GM19452 (cell line): ENCODE data around the gene LENG9.
A peak's percentile ranks its signal among the peaks of the same experiment; 100 is the strongest.
"Not testable (repeated sequence)": the region's sequence is repeated elsewhere in the genome, so short reads cannot be mapped to it uniquely, and the experiment has no call there.

Experiments
- ATAC-seq: cut with Tn5 transposase; IDR thresholded peaks from one replicate; pipeline ENCODE4 v1.9.1; 2021; ENCODE audit not compliant: unreplicated experiment

LENG9 gene

DNA sequence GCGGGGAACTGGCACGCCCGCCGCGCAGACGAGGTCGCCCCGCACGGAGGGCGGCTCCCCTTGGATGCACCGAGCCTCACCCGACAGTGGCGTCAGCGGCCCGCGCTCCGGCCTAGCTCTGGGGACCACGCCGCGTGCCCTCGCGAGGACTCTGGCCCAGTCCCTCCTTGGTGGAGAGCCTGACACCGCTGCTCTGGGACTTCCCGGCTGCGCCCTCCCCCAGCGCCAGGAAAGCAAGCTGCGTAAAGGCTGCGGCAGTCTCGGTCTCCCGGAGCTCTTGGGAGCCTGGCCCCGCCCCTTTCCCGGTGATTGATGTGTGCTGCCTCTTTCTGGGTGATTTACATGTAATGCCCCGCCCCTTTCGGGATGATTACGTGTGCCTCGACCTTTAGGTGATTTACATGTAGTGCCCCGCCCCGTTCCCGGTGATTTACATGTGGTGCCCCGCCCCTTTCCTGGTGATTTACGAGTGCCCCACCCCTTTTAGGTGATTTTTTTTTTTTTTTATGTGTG lies at the start of gene LENG9:
TSS of gene LENG9 (minus strand) at position 248 of the 513 bp plus-strand sequence. CDS start 252 bp downstream, outside the sequence.
- peak; percentile 56 for ATAC-seq

DNA sequence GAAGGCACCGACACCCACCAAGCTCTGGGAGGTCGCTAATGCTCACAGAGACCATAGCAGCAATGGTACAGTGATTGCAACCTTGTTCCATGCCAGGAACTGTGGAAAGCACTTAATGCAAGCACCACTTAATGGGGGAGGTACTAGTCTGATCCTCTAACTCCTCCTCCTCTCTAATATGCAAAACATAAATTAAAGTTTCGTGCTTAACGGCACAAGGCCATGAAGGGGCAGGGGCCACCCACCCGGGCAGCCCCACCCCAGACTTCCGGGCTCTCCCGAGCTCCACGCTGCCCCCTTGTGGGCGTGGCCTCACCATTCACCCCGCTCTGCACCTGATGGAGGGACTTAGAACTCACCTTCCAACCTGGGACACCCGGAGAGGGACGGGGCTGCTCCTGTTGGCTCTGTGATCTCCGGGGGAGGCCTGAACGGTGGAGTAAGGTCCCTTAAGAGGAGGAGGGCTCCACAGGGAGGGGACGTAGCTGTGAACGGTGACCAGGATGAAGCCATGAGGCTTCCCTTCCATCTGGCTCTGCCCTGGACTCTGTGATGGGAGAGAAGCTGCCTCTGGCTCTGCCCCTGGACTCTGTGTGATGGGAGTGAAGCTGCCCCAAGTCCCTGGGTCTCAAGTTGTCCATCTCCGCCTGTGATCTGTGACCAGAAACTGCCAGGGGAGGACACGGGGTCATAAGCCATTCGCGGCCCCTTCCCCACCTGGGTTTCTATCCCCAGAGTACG lies 45.8 kb upstream of the LENG9 start:
- ATAC-seq, result not testable (repeated sequence)

DNA sequence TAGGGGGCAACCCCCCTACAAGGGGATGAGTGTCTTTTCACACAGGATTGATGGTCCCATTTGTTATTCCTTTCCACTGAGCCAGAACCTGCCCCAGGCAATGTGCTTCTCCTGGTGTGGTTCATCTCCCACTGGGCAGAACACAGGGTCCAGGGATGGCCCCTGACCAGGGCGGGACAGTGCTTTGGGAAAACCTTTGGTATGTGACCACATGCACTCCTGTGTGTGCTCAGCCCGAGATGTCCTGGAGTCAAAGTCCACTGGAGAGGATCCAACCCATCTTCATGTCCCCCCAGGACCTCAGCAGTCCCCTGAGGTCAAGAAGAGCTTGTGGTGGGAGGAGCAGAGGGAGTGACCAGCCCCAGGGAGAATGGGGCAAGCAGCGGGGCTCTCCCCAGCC lies 44.9 kb upstream of the LENG9 start:
- not testable (repeated sequence) for ATAC-seq

DNA sequence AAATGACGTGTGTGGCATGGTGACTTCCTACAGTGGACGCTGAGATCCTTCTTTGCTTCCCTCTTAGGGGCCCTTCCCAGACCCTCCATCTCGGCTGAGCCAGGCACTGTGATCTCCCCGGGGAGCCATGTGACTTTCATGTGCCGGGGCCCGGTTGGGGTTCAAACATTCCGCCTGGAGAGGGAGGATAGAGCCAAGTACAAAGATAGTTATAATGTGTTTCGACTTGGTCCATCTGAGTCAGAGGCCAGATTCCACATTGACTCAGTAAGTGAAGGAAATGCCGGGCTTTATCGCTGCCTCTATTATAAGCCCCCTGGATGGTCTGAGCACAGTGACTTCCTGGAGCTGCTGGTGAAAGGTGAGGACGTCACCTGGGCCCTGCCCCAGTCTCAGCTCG lies 44.2 kb upstream of the LENG9 start:
- no peak for ATAC-seq

DNA sequence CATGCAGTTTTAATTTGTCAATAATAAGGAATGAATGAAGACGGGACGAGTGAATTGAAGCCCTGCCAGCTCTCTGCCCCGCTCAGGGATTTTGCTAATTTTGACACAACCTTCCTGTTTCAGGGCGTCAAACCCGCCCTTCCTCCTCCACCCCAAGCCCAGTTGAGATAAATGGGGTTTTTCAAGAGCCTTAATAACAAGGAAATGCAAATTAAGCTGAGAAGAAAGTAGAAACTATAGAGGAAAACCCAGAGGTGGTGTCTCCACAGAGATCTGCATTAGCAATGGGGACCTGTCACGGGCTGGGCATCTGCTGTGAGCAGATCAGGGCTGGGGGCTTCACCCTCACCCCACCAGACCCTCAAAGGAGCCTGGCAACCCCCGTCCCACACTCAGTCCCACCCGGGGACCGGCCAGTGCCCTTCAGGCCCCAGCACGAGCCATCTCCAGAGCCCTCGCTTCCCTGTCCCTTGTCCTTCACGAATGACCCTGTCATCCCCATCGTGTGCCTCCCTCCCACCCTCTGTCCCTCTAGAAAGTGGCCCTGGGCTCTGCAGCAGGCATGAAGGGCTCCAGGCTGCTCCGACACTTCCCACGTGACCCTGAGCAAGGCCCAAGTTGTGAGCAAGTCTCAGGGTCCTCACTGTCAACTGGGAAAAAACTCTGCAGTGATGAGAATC lies 43.6 kb upstream of the LENG9 start:
- ATAC-seq, result not testable (repeated sequence)

DNA sequence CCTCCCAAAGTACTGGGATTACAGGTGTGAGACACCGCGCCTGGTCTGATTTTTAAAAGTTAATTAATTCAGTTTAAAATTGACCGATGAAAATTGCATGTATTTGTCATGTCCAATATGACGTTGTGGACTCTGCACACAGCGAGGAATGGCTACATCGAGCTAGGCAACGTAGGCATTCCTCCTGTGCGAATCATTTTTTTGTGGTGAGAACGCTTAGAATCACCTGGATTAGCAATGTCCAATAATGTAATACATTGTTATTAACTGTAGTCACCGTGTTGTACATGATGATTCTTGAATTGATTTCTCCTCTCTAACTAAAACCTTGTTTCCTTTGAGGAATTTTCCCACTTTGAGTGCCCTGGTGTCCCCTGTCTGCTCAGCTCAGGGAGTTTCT lies 42.5 kb upstream of the LENG9 start:
- no peak for ATAC-seq

DNA sequence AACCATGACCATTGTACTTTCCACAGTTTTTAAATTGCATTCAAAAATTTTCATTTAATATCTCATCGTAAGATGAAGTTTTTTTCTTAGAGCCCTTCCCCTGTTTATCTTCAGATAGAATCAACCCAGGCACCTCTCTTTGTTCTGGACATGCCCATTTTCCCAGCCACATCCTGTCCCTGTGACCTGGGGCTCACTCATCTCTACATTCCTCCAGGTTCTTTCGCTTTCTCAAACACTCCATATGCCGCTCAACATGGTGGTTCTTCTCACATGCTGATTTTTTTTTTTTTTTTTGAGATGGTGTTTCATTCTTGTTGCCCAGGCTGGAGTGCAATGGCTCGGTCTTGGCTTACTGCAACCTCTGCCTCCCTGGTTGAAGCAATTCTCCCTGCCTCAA lies 42.0 kb upstream of the LENG9 start:
- ATAC-seq, result not testable (repeated sequence)

DNA sequence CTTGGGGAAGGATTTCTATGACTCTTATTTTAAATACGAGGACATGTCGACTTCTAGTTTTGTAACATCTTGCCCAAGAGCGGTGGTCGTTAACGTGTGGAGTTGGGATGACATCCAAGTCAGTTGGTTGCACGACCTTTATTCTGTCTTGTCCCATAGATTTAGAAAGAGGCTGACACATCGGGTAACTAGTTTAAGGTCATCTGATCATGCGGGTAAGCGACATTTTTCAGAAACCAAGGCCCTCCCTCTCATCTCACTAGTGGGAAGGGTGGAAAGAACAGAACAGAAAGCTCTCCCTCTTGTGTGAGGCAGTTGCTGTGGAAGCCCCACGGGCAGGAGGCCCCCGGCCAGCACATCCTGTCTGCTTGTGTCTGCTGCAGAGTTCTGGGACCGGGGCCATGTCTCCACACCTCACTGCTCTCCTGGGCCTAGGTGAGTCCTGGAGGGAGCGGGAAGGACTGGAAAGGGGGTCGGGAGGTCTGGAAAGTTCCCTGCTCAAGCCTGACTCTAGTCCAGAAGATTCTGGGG lies 39.0 kb upstream of the LENG9 start, which contains the start of gene LAIR2:
TSS of gene LAIR2 (plus strand) at position 314 of the 531 bp plus-strand sequence. CDS start at position 402, 88 bp downstream.
- ATAC-seq, result no peak

DNA sequence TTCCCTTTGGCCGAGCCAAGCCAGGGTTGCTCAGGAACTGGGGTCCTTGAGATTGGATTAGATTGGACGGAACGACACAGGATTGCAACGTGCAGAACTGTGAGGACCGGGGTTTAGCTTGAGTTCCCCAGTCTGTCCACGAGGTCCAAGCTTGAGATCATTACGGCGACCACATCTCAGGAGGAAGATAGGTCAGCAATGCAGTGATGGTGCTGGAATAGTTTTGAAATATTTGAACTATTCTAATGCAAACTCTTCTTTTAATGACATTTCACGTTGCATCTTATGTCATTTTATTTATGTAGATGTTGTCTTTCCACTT lies 34.8 kb upstream of the LENG9 start:
- not testable (repeated sequence) for ATAC-seq

DNA sequence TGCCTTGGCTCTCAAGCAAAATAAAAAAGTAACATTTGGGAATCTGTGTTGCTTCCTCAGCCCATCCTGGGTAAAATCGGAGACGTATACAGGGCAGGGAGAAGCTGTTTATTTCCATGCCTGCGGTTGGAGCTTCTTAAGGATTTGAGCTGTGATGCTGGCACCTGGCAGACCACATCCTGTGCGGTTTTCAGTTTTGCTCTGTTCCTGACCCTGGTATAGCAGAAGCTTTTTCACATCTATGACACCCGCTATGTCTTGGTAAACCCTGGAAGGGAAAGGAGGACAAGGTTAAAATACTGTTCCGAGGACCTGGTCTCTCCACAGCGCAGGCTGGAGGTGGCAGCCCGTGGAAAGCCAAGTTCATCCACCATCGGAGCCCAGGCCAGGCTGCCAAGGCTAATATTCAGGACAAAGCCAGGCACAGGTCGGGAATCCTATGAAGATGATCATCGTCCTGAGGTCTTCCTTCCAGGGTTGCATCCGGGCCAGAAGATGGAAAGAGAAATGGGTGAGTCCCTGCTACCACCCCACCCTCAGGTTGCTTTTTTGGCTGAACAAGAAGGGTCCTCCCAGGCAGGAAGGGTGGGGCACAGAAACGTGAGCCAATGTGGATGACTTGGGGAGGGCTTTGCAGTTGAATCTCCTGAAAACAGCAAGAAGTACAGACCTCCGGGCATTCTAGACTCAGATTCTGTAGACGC lies 34.3 kb upstream of the LENG9 start:
- ATAC-seq, result not testable (repeated sequence)

DNA sequence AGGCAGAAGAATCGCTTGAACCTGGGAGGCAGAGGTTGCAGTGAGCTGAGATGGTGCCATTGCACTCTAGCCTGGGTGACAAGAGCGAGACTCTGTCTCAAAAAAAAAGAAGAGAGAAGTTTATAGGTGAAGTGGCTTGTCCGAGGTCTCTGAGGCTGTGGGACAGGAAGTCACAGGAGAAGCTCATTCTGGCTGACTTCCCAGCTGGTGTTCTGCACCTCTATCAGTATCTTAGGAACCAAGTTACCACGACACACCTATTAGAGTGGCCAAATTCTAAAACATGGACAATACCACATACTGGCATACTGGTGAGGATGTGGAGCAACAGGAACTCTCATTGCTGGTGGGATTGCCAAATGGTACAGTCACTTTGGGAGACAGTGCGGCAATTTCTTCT lies 31.7 kb upstream of the LENG9 start:
- not testable (repeated sequence) for ATAC-seq

DNA sequence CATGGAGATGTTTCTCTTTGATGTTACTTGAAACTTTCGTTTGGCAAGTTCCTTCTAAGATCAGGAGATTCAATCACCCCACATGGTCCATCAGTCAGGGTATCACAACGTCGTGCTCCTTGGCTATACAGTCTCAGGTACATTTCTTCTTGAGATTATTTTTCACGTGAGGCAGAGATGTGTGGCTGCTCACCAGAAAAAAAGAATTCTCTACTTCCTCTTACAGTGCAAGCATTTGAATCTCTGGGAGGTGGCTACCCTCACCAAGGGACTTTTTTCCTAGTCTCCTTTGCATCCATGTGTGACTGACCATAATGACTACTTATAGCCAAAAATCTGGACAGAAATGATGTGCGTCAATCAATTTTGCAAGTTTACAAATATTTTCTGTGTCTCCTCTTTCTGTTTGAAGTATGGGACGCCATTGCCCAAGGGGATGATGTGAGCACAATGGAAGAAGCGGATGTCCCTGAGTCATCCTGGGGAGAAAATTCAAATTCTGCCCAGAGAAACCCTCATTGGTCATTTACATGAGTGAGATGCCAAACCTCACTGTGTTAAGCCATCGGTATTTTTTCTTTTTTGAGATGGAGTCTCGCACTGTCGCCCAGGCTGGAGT lies 30.5 kb upstream of the LENG9 start:
- ATAC-seq, result no peak

DNA sequence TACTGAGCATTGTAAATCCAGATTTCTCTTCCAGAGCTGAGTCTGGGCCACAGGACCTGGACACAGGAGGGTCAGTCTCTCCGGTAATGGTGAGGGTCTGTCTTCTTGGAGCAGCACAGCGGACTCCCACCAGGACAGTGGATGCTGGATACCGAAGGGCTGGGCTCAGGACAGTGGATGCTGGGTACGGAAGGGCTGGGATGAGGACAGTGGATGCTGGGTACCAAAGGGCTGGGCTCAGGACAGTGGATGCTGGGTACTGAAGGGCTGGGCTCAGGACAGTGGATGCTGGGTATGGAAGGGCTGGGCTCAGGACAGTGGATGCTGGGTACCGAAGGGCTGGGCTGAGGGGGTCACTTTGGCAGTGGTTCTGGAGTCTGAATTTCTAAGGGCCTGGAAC lies 29.5 kb upstream of the LENG9 start:
- not testable (repeated sequence) for ATAC-seq

DNA sequence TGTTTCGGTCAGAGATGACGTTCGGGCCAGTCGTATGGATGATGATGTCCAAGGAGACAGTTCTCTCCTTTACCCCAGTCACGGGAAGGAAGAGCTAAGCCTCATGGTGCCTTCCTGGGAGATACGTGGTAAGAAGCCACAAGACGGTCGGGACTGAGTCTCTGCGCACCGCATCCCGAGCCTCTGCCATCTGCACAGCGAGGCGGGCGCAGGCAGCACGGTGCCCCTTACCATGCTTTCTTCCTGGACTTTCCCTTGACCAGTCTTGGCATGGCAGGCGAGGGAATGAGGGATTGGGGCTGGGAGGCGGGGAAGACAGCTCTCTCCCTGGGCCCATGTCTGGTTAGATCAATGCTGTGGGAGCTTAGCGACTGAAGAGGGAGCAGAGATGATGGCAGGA lies 29.0 kb upstream of the LENG9 start:
- no peak for ATAC-seq

DNA sequence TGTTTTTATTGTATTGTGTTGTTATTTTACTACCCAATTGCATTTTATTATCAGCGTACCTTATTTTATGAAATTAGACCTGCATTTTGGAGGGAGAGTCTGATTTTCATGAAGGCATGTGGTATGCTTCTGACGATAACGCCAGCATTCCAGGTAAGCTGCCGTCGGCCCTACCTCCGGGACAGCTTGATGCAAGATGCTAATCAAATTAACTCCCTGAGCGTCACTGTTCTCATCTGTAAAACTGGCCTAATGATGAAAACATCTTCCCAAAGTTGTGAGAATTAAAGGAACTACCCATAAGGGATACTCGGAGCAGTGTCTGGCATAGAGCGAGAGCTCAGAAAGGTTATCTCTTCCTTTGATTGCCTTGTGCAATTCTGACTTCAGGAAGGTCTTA lies 26.2 kb upstream of the LENG9 start:
- ATAC-seq, result no peak

DNA sequence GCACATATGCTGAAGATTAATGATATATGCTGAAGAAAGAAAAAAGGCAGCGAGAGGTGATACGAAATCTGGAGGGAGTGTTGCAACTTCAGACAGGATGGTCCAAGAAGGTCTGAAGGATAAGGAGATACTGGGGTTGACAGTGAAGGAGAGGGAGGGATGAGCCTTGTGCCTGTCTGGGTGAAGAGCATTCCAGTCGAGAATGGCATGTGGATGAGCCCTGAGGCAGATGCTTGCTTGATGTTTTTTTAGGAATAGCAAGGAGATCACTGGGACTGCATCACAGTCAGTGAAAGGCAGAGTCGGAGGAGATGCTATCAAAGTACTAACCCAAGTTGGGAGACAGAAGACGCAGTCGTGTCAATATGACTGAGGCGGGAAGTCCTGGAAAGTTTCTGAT lies 25.8 kb upstream of the LENG9 start:
- no peak for ATAC-seq

DNA sequence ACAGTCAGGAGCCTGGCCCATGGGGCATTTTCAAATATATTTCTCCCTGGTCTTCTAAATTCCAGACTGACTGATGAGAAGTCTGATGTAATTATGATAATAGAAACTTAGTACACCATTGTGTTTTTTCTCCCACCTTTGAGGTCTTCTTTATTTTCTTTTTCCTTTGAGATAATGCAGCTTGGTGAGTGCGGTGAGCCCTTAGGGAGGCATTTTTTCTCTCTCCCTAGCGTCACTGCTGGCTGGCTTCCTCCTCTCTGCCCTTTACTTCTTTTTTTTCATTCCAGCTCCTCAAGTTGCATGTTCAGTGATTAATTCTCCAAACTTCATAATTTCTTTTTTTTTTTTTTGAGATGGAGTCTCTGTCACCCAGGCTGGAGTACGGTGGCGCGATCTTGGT lies 22.3 kb upstream of the LENG9 start:
- ATAC-seq, result no peak

DNA sequence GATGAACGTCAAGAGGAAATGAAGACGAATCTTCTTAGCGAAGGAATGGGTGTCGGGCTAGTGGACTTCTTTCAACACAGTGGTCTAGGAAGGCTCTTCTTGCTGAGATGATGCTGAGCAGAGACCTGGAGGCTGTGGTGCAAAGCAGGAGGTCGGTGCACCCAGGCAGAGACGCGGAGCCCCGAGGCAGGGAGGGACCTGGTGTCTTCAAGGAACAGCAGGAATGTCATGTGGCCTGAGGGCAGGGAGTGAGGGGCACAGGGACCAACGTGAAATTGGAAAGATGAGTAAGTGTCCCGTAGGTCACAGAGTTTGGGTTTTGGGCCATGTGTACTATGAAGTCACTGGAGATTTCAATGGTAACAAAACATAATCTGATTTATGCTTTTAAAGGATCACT lies 20.9 kb upstream of the LENG9 start:
- ATAC-seq, result no peak

DNA sequence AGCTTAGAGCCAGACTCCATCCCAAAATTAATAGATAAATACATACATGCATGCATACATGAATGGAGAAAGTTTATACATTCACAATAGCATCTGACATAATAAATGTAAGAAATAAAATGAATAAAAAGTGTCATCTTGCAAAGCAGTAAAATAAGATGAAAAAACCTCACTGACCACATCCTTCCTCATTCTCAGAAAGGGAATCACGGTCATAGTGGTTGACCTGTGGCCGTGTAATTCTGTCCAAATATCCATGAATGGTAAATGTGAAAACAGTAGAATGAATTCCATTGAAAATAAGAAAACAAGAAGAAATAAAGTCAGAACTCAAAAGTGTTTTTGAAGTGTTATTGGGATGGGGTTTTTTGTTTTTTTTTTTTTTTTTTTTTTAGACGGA lies 19.3 kb upstream of the LENG9 start:
- no peak for ATAC-seq

DNA sequence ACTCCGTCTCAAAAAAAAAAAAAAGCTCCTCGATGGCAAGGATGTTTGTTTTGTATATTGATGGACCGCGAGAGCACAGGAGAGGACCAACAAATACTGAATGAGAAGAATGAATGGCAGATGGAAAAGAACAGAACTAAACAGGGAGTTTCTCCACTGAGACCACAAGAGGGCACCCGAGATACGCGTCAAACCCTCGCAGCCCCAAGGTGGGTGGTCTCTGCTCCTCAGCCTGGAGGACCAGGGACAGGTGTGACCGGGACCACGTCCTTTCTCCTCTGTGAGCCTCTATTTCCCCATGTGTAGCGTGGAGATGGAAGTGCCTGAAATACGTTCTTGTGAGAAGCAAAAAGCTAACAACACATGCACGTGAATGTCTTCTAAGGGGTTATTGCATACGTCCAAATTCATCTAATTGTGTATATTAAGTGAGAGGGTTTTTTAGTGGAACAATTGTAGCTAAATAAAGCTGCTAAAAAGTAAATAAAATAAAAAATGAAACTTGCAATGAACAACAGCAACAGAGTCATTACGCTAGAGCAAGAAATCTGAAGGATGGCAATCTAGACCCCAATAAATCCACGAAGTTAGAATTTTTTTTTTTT lies 17.9 kb upstream of the LENG9 start:
- no peak for ATAC-seq

DNA sequence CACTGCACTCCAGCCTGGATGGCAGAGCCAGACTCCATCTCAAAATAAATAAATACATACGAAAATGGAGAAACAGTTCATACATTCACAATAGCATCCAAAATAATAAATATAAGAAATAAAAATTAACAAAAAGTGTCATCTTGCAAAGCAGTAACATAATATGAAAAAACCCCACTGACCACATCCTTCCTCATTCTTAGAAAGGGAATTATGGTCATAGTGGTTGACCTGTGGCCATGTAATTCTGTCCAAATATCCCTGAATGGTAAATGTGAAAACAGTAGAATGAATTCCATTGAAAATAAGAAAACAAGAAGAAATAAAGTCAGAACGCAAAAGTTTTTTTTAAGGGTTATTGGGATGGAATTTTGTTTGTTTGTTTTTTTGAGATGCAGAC lies 16.5 kb upstream of the LENG9 start:
- no peak for ATAC-seq
